ENCODE measurements around the gene TRIM67.

DNA sequence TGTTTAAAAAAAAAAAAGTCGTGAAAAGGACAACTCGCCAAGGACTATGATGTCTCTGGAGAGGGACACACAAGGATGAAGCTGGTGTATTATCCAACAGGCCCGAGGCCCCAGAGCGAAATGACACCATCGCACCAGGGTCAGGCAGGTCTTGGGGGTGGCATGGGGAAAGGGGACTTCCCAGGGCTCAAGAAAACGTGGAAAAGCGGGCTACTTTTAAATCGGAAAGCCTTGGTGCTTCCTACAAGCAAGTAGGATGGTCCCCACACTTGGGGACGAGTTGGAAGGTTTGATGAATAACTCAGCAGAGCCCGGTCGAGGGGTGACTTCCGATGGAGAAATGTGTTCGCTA lies 78.6 kb downstream of the TRIM67 start:
- TF ChIP-seq, protein P1, sequence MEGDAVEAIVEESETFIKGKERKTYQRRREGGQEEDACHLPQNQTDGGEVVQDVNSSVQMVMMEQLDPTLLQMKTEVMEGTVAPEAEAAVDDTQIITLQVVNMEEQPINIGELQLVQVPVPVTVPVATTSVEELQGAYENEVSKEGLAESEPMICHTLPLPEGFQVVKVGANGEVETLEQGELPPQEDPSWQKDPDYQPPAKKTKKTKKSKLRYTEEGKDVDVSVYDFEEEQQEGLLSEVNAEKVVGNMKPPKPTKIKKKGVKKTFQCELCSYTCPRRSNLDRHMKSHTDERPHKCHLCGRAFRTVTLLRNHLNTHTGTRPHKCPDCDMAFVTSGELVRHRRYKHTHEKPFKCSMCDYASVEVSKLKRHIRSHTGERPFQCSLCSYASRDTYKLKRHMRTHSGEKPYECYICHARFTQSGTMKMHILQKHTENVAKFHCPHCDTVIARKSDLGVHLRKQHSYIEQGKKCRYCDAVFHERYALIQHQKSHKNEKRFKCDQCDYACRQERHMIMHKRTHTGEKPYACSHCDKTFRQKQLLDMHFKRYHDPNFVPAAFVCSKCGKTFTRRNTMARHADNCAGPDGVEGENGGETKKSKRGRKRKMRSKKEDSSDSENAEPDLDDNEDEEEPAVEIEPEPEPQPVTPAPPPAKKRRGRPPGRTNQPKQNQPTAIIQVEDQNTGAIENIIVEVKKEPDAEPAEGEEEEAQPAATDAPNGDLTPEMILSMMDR (IDR thresholded peaks at IDR 0.05) = no peak
- no peak for TF ChIP-seq POLR2A (IDR thresholded peaks at IDR 0.05)
